Mesodermal cell (in vitro differentiated cells): ENCODE results near the gene FBXW4.

Source experiments
- H3K27ac ChIP-seq: 2 replicates; pipeline ENCODE4 v1.7.0; 2013; ENCODE audit warnings: mild to moderate bottlenecking, low read depth, low read length, moderate library complexity; ENCODE audit not compliant: severe bottlenecking
- H3K36me3 ChIP-seq: 2 replicates; pipeline ENCODE4 v1.7.1; 2013; ENCODE audit warnings: mild to moderate bottlenecking, low read length, moderate library complexity; ENCODE audit not compliant: control insufficient read depth, insufficient read depth
- H3K4me1 ChIP-seq: one replicate; pipeline ENCODE4 v1.7.1; 2013; ENCODE audit warnings: mild to moderate bottlenecking, low read length; ENCODE audit not compliant: insufficient read depth, control insufficient read depth, poor library complexity, severe bottlenecking
- H3K4me3 ChIP-seq: 2 replicates; pipeline ENCODE4 v1.7.0; 2013; ENCODE audit warnings: low read length, control low read depth, mild to moderate bottlenecking; ENCODE audit not compliant: insufficient read depth, poor library complexity, severe bottlenecking; ENCODE audit errors: extremely low read depth
- H3K9me3 ChIP-seq: 2 replicates; pipeline ENCODE4 v1.7.1; 2013; ENCODE audit warnings: mild to moderate bottlenecking, low read length, moderate library complexity; ENCODE audit not compliant: control insufficient read depth
- WGBS, 2 experiments: methylation state at CpG; one replicate each; pipeline ENCODE4 v1.1.5; 2013; ENCODE audit warnings: missing lambda C conversion rate in 2 of 2; ENCODE audit not compliant: insufficient coverage in 2 of 2; 5-methylcytosine and 5-hydroxymethylcytosine counted together

The FBXW4 gene

GRCh38 chr10:101575091-101575490 lies 119.9 kb downstream of the FBXW4 start:
- WGBS, 2 experiments = 90 to 95% methylated on average over 2 to 3 of the region's 3 CpGs
- Histone ChIP-seq H3K36me3 (peaks cover 2% of the 10 kb centered on the region), H3K4me3 (no peak overlapping the region), H3K27ac (no peak overlapping the region), H3K9me3 (peaks cover 3% of the 10 kb centered on the region), H3K4me1 (peaks cover 3% of the 10 kb centered on the region)

GRCh38 chr10:101573885-101574753 lies 120.9 kb downstream of the FBXW4 start:
- Histone ChIP-seq H3K4me3 (no peak overlapping the region), H3K4me1 (peaks cover 3% of the 10 kb centered on the region), H3K36me3 (no peaks in the 10 kb centered on the region), H3K9me3 (peaks cover 3% of the 10 kb centered on the region), H3K27ac (no peak overlapping the region)
- WGBS, 2 experiments = 91 to 94% methylated on average over 16 to 17 of the region's 25 CpGs

- Histone ChIP-seq H3K4me1 (peaks cover 3% of the 10 kb centered on the region), H3K36me3 (no peaks in the 10 kb centered on the region), H3K27ac (no peak overlapping the region), H3K4me3 (no peak overlapping the region), H3K9me3 (peaks cover 3% of the 10 kb centered on the region)
- WGBS, 2 experiments = 86 to 100% methylated on average over 1 of the region's 2 CpGs
Observed at GRCh38 chr10:101572785-101573184, 122.2 kb downstream of the FBXW4 start.

GRCh38 chr10:101572126-101572525 lies 122.8 kb downstream of the FBXW4 start:
- peaks cover 3% of the 10 kb centered on the region for H3K4me1 ChIP-seq
- H3K36me3 ChIP-seq = no peaks in the 10 kb centered on the region
- 85 to 100% methylated on average over 2 of the region's 7 CpGs for WGBS, 2 experiments
- H3K27ac ChIP-seq = no peak overlapping the region
- H3K4me3 ChIP-seq = no peak overlapping the region
- H3K9me3 ChIP-seq = peaks cover 3% of the 10 kb centered on the region

GRCh38 chr10:101571271-101571925 lies 123.6 kb downstream of the FBXW4 start:
- Histone ChIP-seq H3K4me1 (no peaks in the 10 kb centered on the region), H3K9me3 (peaks cover 3% of the 10 kb centered on the region), H3K27ac (no peak overlapping the region), H3K36me3 (no peaks in the 10 kb centered on the region), H3K4me3 (no peak overlapping the region)
- WGBS, 2 experiments = 85 to 93% methylated on average over 3 to 4 of the region's 8 CpGs

- WGBS, 2 experiments = 26 to 30% methylated on average over 22 to 33 of the region's 37 CpGs
- peaks cover 3% of the 10 kb centered on the region for H3K9me3 ChIP-seq
Observed at GRCh38 chr10:101570428-101571270, 124.3 kb downstream of the FBXW4 start.

GRCh38 chr10:101569622-101570427 lies 125.1 kb downstream of the FBXW4 start:
- Histone ChIP-seq H3K36me3 (no peaks in the 10 kb centered on the region), H3K27ac (no peak overlapping the region), H3K4me3 (peak overlapping the region; percentile 51), H3K9me3 (peaks cover 3% of the 10 kb centered on the region), H3K4me1 (no peaks in the 10 kb centered on the region)
- WGBS, 2 experiments = 3 to 7% methylated on average over 13 to 14 of the region's 56 CpGs

More at GRCh38 chr10:101570428-101571270, 124.3 kb downstream of the FBXW4 start:
- H3K4me3 ChIP-seq = peak overlapping the region; percentile 51
- H3K4me1 ChIP-seq = no peaks in the 10 kb centered on the region
- no peaks in the 10 kb centered on the region for H3K36me3 ChIP-seq
- no peak overlapping the region for H3K27ac ChIP-seq

- Histone ChIP-seq H3K9me3 (peaks cover 3% of the 10 kb centered on the region), H3K4me1 (no peaks in the 10 kb centered on the region), H3K27ac (no peak overlapping the region), H3K36me3 (no peaks in the 10 kb centered on the region), H3K4me3 (peak overlapping the region; percentile 51)
- 2 to 6% methylated on average over 6 of the region's 11 CpGs for WGBS, 2 experiments
Observed at GRCh38 chr10:101569323-101569621, 125.7 kb downstream of the FBXW4 start.

GRCh38 chr10:101568054-101568745 lies 126.8 kb downstream of the FBXW4 start:
- H3K27ac ChIP-seq = no peak overlapping the region
- H3K4me3 ChIP-seq = no peak overlapping the region
- peaks cover 3% of the 10 kb centered on the region for H3K9me3 ChIP-seq
- H3K4me1 ChIP-seq = no peaks in the 10 kb centered on the region
- WGBS, 2 experiments = 90 to 94% methylated on average over 11 to 13 of the region's 17 CpGs
- no peaks in the 10 kb centered on the region for H3K36me3 ChIP-seq
